ENCODE measurements around the gene PRICKLE1. TPM values are rescaled to one million over a fixed set of nuclear protein-coding genes. Genes with fewer than 3 reads are reported as not detected.
A peak's percentile ranks its signal among the peaks of the same experiment; 100 is the strongest.

Gene PRICKLE1
- total and polyA plus RNA-seq, 2 experiments from 2014 or later: 16.5 to 25.9 TPM

DNA sequence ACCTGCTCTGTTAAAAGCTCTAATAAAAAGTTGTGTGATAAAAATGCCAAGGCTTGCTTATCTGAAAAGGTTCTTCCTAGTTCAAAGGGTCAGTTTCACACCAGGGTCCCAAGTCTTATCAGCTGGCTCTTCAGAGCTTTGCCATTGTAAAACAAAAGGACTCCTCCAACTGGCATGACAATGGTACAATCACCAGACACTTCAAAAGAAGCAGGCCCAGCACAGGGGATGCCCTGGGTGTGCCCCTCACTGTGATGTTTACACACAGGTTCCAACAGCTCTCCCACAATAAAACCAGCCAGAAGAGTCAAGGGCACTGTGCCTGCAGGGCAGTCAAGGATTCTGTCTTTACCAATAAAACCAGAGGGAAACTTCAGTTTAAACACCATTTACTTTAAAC, 78.7 kb downstream of the PRICKLE1 start:
- no peak overlapping the region for H3K4me3 ChIP-seq
- TF ChIP-seq EZH2phosphoT487 (IDR thresholded peaks at IDR 0.05; ENCODE audit: low read depth, severe bottlenecking, unreplicated experiment) (no peak), EZH2 (IDR thresholded peaks at IDR 0.05; ENCODE audit: borderline replicate concordance) (no peak), CTCF (IDR thresholded peaks at IDR 0.05; ENCODE audit: poor library complexity) (no peak)
- no peaks in the 10 kb centered on the region for H3K27me3 ChIP-seq
- DNase-seq (ENCODE audit: low spot score): no peak
- no peaks in the 10 kb centered on the region for H3K9me3 ChIP-seq (ENCODE audit: low read depth)
- H3K9me2 ChIP-seq (replicated peaks; ENCODE audit: insufficient read depth): no peaks in the 10 kb centered on the region
- H3K79me2 ChIP-seq: peaks cover 40% of the 10 kb centered on the region
- H3K27ac ChIP-seq: no peak overlapping the region
- peaks cover 10% of the 10 kb centered on the region for H4K20me1 ChIP-seq (ENCODE audit: insufficient read depth, poor library complexity, severe bottlenecking)
- no peak overlapping the region for H2AFZ ChIP-seq
- no peak overlapping the region for H3K4me2 ChIP-seq
- no peaks in the 10 kb centered on the region for H3K4me1 ChIP-seq (ENCODE audit: insufficient read depth)
- H3K36me3 ChIP-seq (replicated peaks; ENCODE audit: insufficient read depth, low read depth): no peaks in the 10 kb centered on the region

- H2AFZ ChIP-seq: no peak overlapping the region
- WGBS (ENCODE audit: low lambda C conversion rate, missing lambda C conversion rate): 80% methylated on average over 5 of the region's 5 CpGs
- peaks cover 49% of the 10 kb centered on the region for H3K79me2 ChIP-seq
- peak overlapping the region; percentile 58 for H3K27ac ChIP-seq
- no peaks in the 10 kb centered on the region for H3K27me3 ChIP-seq
- peaks cover 3% of the 10 kb centered on the region for H4K20me1 ChIP-seq (ENCODE audit: insufficient read depth, poor library complexity, severe bottlenecking)
- no peaks in the 10 kb centered on the region for H3K9me3 ChIP-seq (ENCODE audit: low read depth)
- H3K36me3 ChIP-seq (replicated peaks; ENCODE audit: insufficient read depth, low read depth): no peaks in the 10 kb centered on the region
- DNase-seq (ENCODE audit: low spot score): peak; percentile 20
- no peak overlapping the region for H3K4me2 ChIP-seq
- no peaks in the 10 kb centered on the region for H3K9me2 ChIP-seq (replicated peaks; ENCODE audit: insufficient read depth)
- H3K4me3 ChIP-seq: no peak overlapping the region
- H3K4me1 ChIP-seq (ENCODE audit: insufficient read depth): no peaks in the 10 kb centered on the region
- TF ChIP-seq EZH2 (IDR thresholded peaks at IDR 0.05; ENCODE audit: borderline replicate concordance) (no peak), CTCF (IDR thresholded peaks at IDR 0.05; ENCODE audit: poor library complexity) (no peak), EZH2phosphoT487 (IDR thresholded peaks at IDR 0.05; ENCODE audit: low read depth, severe bottlenecking, unreplicated experiment) (no peak)
Observed at GRCh38 chr12:42508913-42509460, 80.6 kb downstream of the PRICKLE1 start.

DNA sequence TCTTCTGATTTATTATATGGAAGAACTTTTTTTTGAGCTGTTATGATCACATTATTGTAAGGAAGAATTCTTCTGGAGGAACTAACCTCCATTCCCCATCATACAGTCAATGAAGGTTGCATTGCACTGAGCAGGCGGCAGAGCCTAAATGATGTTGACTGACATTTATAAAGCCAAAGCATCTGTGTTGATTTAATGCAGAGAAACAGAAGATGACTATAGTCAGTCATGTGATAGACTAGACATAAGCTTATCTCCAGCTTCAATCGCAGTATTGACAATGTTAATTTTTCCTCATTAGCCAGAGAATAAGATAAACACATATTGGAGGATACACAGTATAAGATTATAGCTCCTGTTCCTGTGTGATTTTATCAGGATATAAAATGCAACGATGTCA, 82.0 kb downstream of the PRICKLE1 start:
- no peak overlapping the region for H3K4me3 ChIP-seq
- no peaks in the 10 kb centered on the region for H3K9me3 ChIP-seq (ENCODE audit: low read depth)
- no peak overlapping the region for H3K4me2 ChIP-seq
- H3K79me2 ChIP-seq: peaks cover 46% of the 10 kb centered on the region
- no peaks in the 10 kb centered on the region for H3K27me3 ChIP-seq
- H3K27ac ChIP-seq: no peak overlapping the region
- H3K4me1 ChIP-seq (ENCODE audit: insufficient read depth): peaks cover 4% of the 10 kb centered on the region
- DNase-seq (ENCODE audit: low spot score): no peak
- TF ChIP-seq CTCF (IDR thresholded peaks at IDR 0.05; ENCODE audit: poor library complexity) (no peak), EZH2 (IDR thresholded peaks at IDR 0.05; ENCODE audit: borderline replicate concordance) (no peak), EZH2phosphoT487 (IDR thresholded peaks at IDR 0.05; ENCODE audit: low read depth, severe bottlenecking, unreplicated experiment) (no peak)
- peaks cover 3% of the 10 kb centered on the region for H4K20me1 ChIP-seq (ENCODE audit: insufficient read depth, poor library complexity, severe bottlenecking)
- 69% methylated on average over 3 of the region's 3 CpGs for WGBS (ENCODE audit: low lambda C conversion rate, missing lambda C conversion rate)
- no peaks in the 10 kb centered on the region for H3K9me2 ChIP-seq (replicated peaks; ENCODE audit: insufficient read depth)
- no peaks in the 10 kb centered on the region for H3K36me3 ChIP-seq (replicated peaks; ENCODE audit: insufficient read depth, low read depth)
- no peak overlapping the region for H2AFZ ChIP-seq

DNA sequence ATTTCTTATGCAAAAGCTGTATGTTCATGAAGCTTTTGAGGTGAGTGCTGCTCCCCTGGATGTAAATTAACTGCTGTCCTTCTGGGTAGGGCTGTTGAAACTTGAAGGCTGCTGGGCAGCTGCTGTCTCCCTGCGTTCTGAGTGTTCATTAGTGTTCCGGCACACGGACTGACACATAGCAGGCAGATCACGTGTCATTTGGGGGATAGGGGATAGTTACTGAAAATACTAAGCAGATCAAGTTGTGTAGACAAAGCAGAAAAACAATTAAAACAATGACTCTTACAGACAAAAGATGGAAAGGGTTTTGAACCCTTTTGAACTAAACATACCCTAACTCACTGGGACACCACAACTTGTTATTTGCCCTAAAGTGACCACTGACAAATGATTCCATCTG, 82.5 kb downstream of the PRICKLE1 start:
- DNase-seq (ENCODE audit: low spot score): no peak
- H3K27ac ChIP-seq: no peak overlapping the region
- no peak overlapping the region for H2AFZ ChIP-seq
- H4K20me1 ChIP-seq (ENCODE audit: insufficient read depth, poor library complexity, severe bottlenecking): peaks cover 3% of the 10 kb centered on the region
- H3K79me2 ChIP-seq: peaks cover 46% of the 10 kb centered on the region
- H3K4me1 ChIP-seq (ENCODE audit: insufficient read depth): peaks cover 4% of the 10 kb centered on the region
- H3K4me3 ChIP-seq: no peak overlapping the region
- no peaks in the 10 kb centered on the region for H3K27me3 ChIP-seq
- H3K4me2 ChIP-seq: no peak overlapping the region
- 59% methylated on average over 4 of the region's 4 CpGs for WGBS (ENCODE audit: low lambda C conversion rate, missing lambda C conversion rate)
- H3K9me2 ChIP-seq (replicated peaks; ENCODE audit: insufficient read depth): no peaks in the 10 kb centered on the region
- no peak for TF ChIP-seq EZH2 (IDR thresholded peaks at IDR 0.05; ENCODE audit: borderline replicate concordance)
- TF ChIP-seq CTCF (IDR thresholded peaks at IDR 0.05; ENCODE audit: poor library complexity): no peak
- TF ChIP-seq EZH2phosphoT487 (IDR thresholded peaks at IDR 0.05; ENCODE audit: low read depth, severe bottlenecking, unreplicated experiment): no peak
- no peaks in the 10 kb centered on the region for H3K9me3 ChIP-seq (ENCODE audit: low read depth)
- H3K36me3 ChIP-seq (replicated peaks; ENCODE audit: insufficient read depth, low read depth): no peaks in the 10 kb centered on the region

All from hepatocyte (in vitro differentiated cells).